CD14-positive monocyte (primary cell): ENCODE measurements around the gene SPATS2. TPM values are rescaled to one million over a fixed set of nuclear protein-coding genes. Genes with fewer than 3 reads are reported as not detected.
A peak's percentile ranks its signal among the peaks of the same experiment; 100 is the strongest.

ENCODE experiments used
- DNase-seq, 3 donors: peaks; one replicate each; pipeline ENCODE4 v3.0.0-alpha.2; 2011 to 2022
- H2AFZ ChIP-seq: 2 replicates; pipeline ENCODE4 v1.6.0; 2012; ENCODE audit warnings: mild to moderate bottlenecking, low read depth, low read length, inconsistent platforms; ENCODE audit not compliant: insufficient read depth, poor library complexity, severe bottlenecking
- H3K27ac ChIP-seq, 2 donors: 1 replicate in 1 of 2; 2 replicates in 1 of 2; pipeline ENCODE4 v1.5.1; 2012 to 2013; ENCODE audit warnings: low read length in 2 of 2, control low read depth in 1 of 2, inconsistent platforms in 1 of 2, low read depth in 1 of 2, mild to moderate bottlenecking in 1 of 2
- H3K27me3 ChIP-seq, 2 donors: one replicate each; pipeline versions ENCODE4 v1.6.0 to v1.6.1; 2011 to 2013; ENCODE audit warnings: low read length in 2 of 2; ENCODE audit not compliant: control insufficient read depth in 2 of 2, insufficient read depth in 2 of 2
- H3K36me3 ChIP-seq, 2 donors: replicated peaks in 1 of 2; 1 replicate in 1 of 2; 2 replicates in 1 of 2; pipeline versions ENCODE4 v1.5.1 to v1.6.1; 2012 to 2013; ENCODE audit warnings: low read length in 2 of 2, control low read depth in 1 of 2, inconsistent platforms in 1 of 2, mild to moderate bottlenecking in 1 of 2; ENCODE audit not compliant: insufficient read depth in 2 of 2, control insufficient read depth in 1 of 2
- H3K4me1 ChIP-seq, 2 donors: 1 replicate in 1 of 2; 2 replicates in 1 of 2; pipeline versions ENCODE4 v1.5.1 to v1.6.1; 2012 to 2013; ENCODE audit warnings: low read length in 2 of 2, control low read depth in 1 of 2, inconsistent platforms in 1 of 2, mild to moderate bottlenecking in 1 of 2, moderate library complexity in 1 of 2; ENCODE audit not compliant: insufficient read depth in 2 of 2, control insufficient read depth in 1 of 2
- H3K4me2 ChIP-seq: replicated peaks from 2 replicates; pipeline ENCODE3; 2012; ENCODE audit warnings: low read length, moderate library complexity, mild to moderate bottlenecking; ENCODE audit not compliant: poor library complexity, severe bottlenecking; ENCODE audit errors: extremely low read depth
- H3K4me3 ChIP-seq, 3 experiments: fragments of 200-600 bp in 1 of 3; sonication (generic) in 1 of 3; replicated peaks in 1 of 3; 1 replicate in 2 of 3; 2 replicates in 1 of 3; pipeline ENCODE4 v1.5.1; 2011 to 2013; ENCODE audit warnings: low read length in 3 of 3, mild to moderate bottlenecking in 3 of 3, control low read depth in 2 of 3, low read depth in 2 of 3, inconsistent platforms in 1 of 3, moderate library complexity in 1 of 3
- H3K79me2 ChIP-seq: 2 replicates; pipeline ENCODE4 v1.6.0; 2012; ENCODE audit warnings: mild to moderate bottlenecking, control low read depth, inconsistent platforms, low read length, moderate library complexity; ENCODE audit not compliant: insufficient read depth
- H3K9ac ChIP-seq: 2 replicates; pipeline ENCODE4 v1.6.0; 2017; ENCODE audit warnings: low read length, mild to moderate bottlenecking; ENCODE audit not compliant: insufficient read depth, poor library complexity, severe bottlenecking
- H3K9me3 ChIP-seq, 2 donors: replicated peaks in 1 of 2; 1 replicate in 1 of 2; 2 replicates in 1 of 2; pipeline versions ENCODE4 v1.5.1 to v1.6.1; 2012 to 2013; ENCODE audit warnings: low read length in 2 of 2, control low read depth in 1 of 2; ENCODE audit not compliant: control insufficient read depth in 1 of 2, insufficient read depth in 1 of 2
- H4K20me1 ChIP-seq: 2 replicates; pipeline ENCODE4 v1.6.0; 2012; ENCODE audit warnings: mild to moderate bottlenecking, low read length, control low read depth, moderate library complexity; ENCODE audit not compliant: insufficient read depth
- H3K27ac Mint-ChIP-seq, 7 donors: one replicate each; pipeline ENCODE4 v1.8.0; 2020; ENCODE audit warnings: mild to moderate bottlenecking in 7 of 7, mixed read lengths in 7 of 7, moderate library complexity in 6 of 7, inconsistent platforms in 2 of 7
- H3K27me3 Mint-ChIP-seq, 3 donors: one replicate each; pipeline ENCODE4 v1.8.0; 2021 to 2022; ENCODE audit warnings: low read depth in 3 of 3, mild to moderate bottlenecking in 3 of 3, mixed read lengths in 3 of 3, moderate library complexity in 3 of 3, inconsistent platforms in 1 of 3
- H3K36me3 Mint-ChIP-seq, 2 donors: one replicate each; pipeline ENCODE4 v1.8.0; 2020; ENCODE audit warnings: mixed read lengths in 2 of 2, inconsistent platforms in 1 of 2, mild to moderate bottlenecking in 1 of 2
- H3K4me1 Mint-ChIP-seq: one replicate; pipeline ENCODE4 v1.8.0; 2020; ENCODE audit warnings: mild to moderate bottlenecking, mixed read lengths
- H3K4me3 Mint-ChIP-seq, 2 donors: one replicate each; pipeline ENCODE4 v1.8.0; 2020; ENCODE audit warnings: mild to moderate bottlenecking in 2 of 2, mixed read lengths in 2 of 2, moderate library complexity in 1 of 2
- H3K9me3 Mint-ChIP-seq, 7 donors: one replicate each; pipeline ENCODE4 v1.8.0; 2020 to 2022; ENCODE audit warnings: mixed read lengths in 7 of 7, mild to moderate bottlenecking in 6 of 7, moderate library complexity in 6 of 7, inconsistent platforms in 2 of 7
- CTCF ChIP-seq: fragments of 200-600 bp; IDR thresholded peaks from one replicate; pipeline ENCODE4 v1.8.0; 2022; ENCODE audit warnings: antibody characterized with exemption, mild to moderate bottlenecking
- WGBS: methylation state at CpG from one replicate; pipeline ENCODE4 v1.1.5; 2013; ENCODE audit warnings: missing lambda C conversion rate; ENCODE audit not compliant: insufficient coverage; 5-methylcytosine and 5-hydroxymethylcytosine counted together
- intact Hi-C, 2 donors: fragments of 100-400 bp; cut with micrococcal nuclease; formaldehyde crosslinking; loops; one replicate each; pipeline versions ENCODE4 v1.15.0 to v1.15.1; 2023
- polyA plus RNA-seq, 3 donors: library from polyadenylated mRNA; depleted of rRNA in 1 of 3; unstranded in 2 of 3; stranded (reverse) in 1 of 3; fragments of 300-500 nt in 2 of 3; fragments of >200 nt in 1 of 3; fragmentation: Illumina TruSeq in 2 of 3; gene quantifications; 1 replicate in 2 of 3; 2 replicates in 1 of 3; pipeline ENCODE4 v1.2.3, GENCODE V29; 2012 to 2021

Gene SPATS2
- polyA plus RNA-seq, 3 donors, result 1.1 to 3.2 (median 1.8) TPM

DNA sequence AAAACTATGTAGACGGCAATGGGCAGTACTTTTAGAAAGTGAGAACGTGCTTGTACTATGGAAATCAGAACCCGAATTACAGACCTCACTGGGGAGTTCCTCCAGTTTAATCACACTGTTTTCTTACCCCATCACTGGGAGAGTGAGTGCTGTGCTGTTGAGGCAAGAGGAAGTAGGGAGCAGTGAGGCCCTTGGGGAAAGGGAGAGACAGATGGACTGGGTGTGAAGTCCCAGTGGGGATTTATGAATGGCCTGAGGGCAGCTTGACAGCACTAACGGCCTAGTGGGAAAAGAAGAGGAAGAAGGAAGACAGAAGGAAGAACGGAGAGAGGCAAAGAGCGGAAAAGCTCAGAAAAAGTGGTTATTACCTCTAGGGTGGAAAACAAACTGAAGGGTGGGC is 195.0 kb downstream of the SPATS2 start:
- 88% methylated on average over 3 of the region's 6 CpGs for WGBS
- H2AFZ ChIP-seq, result no peak overlapping the region
- peaks cover 82 to 88% of the 10 kb centered on the region in 2 donors for H3K36me3 ChIP-seq
- intact Hi-C loops, result no loop called here
- Mint-ChIP-seq H3K4me3 (no peak overlapping the region), H3K27me3 (peaks cover 0 to 1% (median 0%) of the 10 kb centered on the region in 3 donors), H3K9me3 (no peaks in the 10 kb centered on the region), H3K36me3 (peaks cover 72 to 86% of the 10 kb centered on the region in 2 donors), H3K27ac (peak overlapping the region in 1 of 7 donors; percentile 55), H3K4me1 (peaks cover 14% of the 10 kb centered on the region)
- H3K4me3 ChIP-seq, result no peak overlapping the region
- no peak for TF ChIP-seq CTCF
- DNase-seq, result no peak
- H3K27ac ChIP-seq, result no peak overlapping the region
- H3K4me2 ChIP-seq, result no peak overlapping the region
- no peaks in the 10 kb centered on the region for H3K9me3 ChIP-seq
- peaks cover 31% of the 10 kb centered on the region for H4K20me1 ChIP-seq
- H3K79me2 ChIP-seq, result peaks cover 17% of the 10 kb centered on the region
- no peaks in the 10 kb centered on the region for H3K27me3 ChIP-seq
- peaks cover 6 to 11% of the 10 kb centered on the region in 2 donors for H3K4me1 ChIP-seq
- H3K9ac ChIP-seq, result no peak overlapping the region

- Mint-ChIP-seq H3K27ac (no peak overlapping the region), H3K9me3 (no peaks in the 10 kb centered on the region), H3K4me3 (no peak overlapping the region), H3K4me1 (peaks cover 17% of the 10 kb centered on the region), H3K27me3 (peaks cover 0 to 1% (median 0%) of the 10 kb centered on the region in 3 donors), H3K36me3 (peaks cover 72 to 82% of the 10 kb centered on the region in 2 donors)
- no peaks in the 10 kb centered on the region for H3K9me3 ChIP-seq
- no peak for TF ChIP-seq CTCF
- peaks cover 23% of the 10 kb centered on the region for H3K79me2 ChIP-seq
- DNase-seq, result no peak
- WGBS, result 100% methylated on average over 4 of the region's 6 CpGs
- H3K4me1 ChIP-seq, result peaks cover 9 to 15% of the 10 kb centered on the region in 2 donors
- peaks cover 36% of the 10 kb centered on the region for H4K20me1 ChIP-seq
- intact Hi-C loops, result no loop called here
- no peak overlapping the region for H3K4me2 ChIP-seq
- no peak overlapping the region for H3K4me3 ChIP-seq
- H3K9ac ChIP-seq, result no peak overlapping the region
- H3K27me3 ChIP-seq, result no peaks in the 10 kb centered on the region
- H3K36me3 ChIP-seq, result peaks cover 76 to 82% of the 10 kb centered on the region in 2 donors
- H3K27ac ChIP-seq, result no peak overlapping the region
- H2AFZ ChIP-seq, result no peak overlapping the region
These were observed 195.6 kb downstream of the SPATS2 start for GRCh38 chr12:49562831-49563230.
